Panc1 (cell line): ENCODE data around the gene IFNA1. TPM values are rescaled to one million over a fixed set of nuclear protein-coding genes. Genes with fewer than 3 reads are reported as not detected.

ENCODE experiments used
- ATAC-seq: fragments of 200-7000 bp; cut with Tn5 transposase; 2 replicates; pipeline ENCODE4 v1.9.1; 2020; ENCODE audit warnings: mild to moderate bottlenecking, moderate library complexity
- BruUV-seq: library from RNA; stranded (reverse); fragments of 400-500 nt; replicated peaks from 2 replicates; lab custom pipeline; 2021; lab: Mats Ljungman, UMichigan
- CTCF ChIA-PET: fragments of 300-600 bp; sonication (Branson Sonifier 250); formaldehyde crosslinking; loops from one replicate; lab custom pipeline; 2022; ENCODE audit warnings: antibody characterized with exemption; lab: Charles Lee
- POLR2A ChIA-PET: fragments of 300-600 bp; sonication (Branson Sonifier 250); formaldehyde crosslinking; loops from one replicate; lab custom pipeline; 2022; ENCODE audit warnings: antibody characterized with exemption; lab: Charles Lee
- DNase-seq: peaks from one replicate; pipeline ENCODE4 v3.0.0-alpha.2; 2010; ENCODE audit warnings: low read depth, low spot score
- H3K27ac ChIP-seq: 2 replicates; pipeline ENCODE4 v1.5.1; 2011; ENCODE audit warnings: mild to moderate bottlenecking, low read length, inconsistent platforms
- H3K27me3 ChIP-seq: fragments of 200-500 bp; sonication (Bioruptor generic); 2 replicates; pipeline ENCODE4 v1.6.0; 2014; ENCODE audit warnings: low read length, inconsistent platforms; ENCODE audit not compliant: control insufficient read depth, insufficient read depth
- H3K36me3 ChIP-seq: fragments of 200-500 bp; sonication (Bioruptor generic); 2 replicates; pipeline ENCODE4 v1.5.1; 2014; ENCODE audit warnings: inconsistent platforms, mild to moderate bottlenecking, low read length, moderate library complexity; ENCODE audit not compliant: control insufficient read depth, insufficient read depth
- H3K4me1 ChIP-seq: 2 replicates; pipeline ENCODE4 v1.5.1; 2011; ENCODE audit warnings: inconsistent platforms, mild to moderate bottlenecking, low read length, moderate library complexity; ENCODE audit not compliant: control insufficient read depth, insufficient read depth
- H3K4me3 ChIP-seq, 2 experiments: 2 replicates each; pipeline ENCODE4 v1.5.1; 2011 to 2012; ENCODE audit warnings: low read depth in 2 of 2, low read length in 2 of 2, mild to moderate bottlenecking in 2 of 2, inconsistent platforms in 1 of 2, moderate library complexity in 1 of 2
- H3K9me3 ChIP-seq: fragments of 200-500 bp; sonication (Bioruptor generic); 2 replicates; pipeline ENCODE4 v1.5.1; 2014; ENCODE audit warnings: low read depth, mild to moderate bottlenecking, inconsistent platforms, low read length, moderate library complexity; ENCODE audit not compliant: control insufficient read depth, insufficient read depth
- CTCF ChIP-seq: fragments of 450-650 bp; IDR thresholded peaks from 2 replicates; pipeline ENCODE4 v1.5.1; 2017; ENCODE audit warnings: mild to moderate bottlenecking
- POLR2AphosphoS5 ChIP-seq: IDR thresholded peaks from 2 replicates; pipeline ENCODE4 v1.6.1; 2012; ENCODE audit warnings: mild to moderate bottlenecking, low read depth, low read length, moderate library complexity
- REST ChIP-seq, 2 experiments: IDR thresholded peaks; 2 replicates each; pipeline ENCODE4 v1.6.1; 2011 to 2012; ENCODE audit warnings: low read depth in 2 of 2, control low read depth in 1 of 2, low read length in 1 of 2, mild to moderate bottlenecking in 1 of 2, moderate library complexity in 1 of 2; ENCODE audit not compliant: insufficient read depth in 1 of 2
- SIN3A ChIP-seq: IDR thresholded peaks from 2 replicates; pipeline ENCODE4 v1.6.1; 2012; ENCODE audit warnings: low read depth, mild to moderate bottlenecking, low read length, moderate library complexity, borderline replicate concordance; ENCODE audit not compliant: insufficient read depth
- TCF7L2 ChIP-seq: IDR thresholded peaks from 2 replicates; pipeline ENCODE4 v1.6.1; 2011; ENCODE audit warnings: mild to moderate bottlenecking, low read depth, low read length, inconsistent platforms
- in situ Hi-C: cut with HindIII; loops from 2 replicates; pipeline ENCODE4 v1.10.0; 2016; ENCODE audit warnings: low sequenced_read_pairs, low pct_unique_long_range_greater_than_20kb
- intact Hi-C: fragments of 100-400 bp; cut with micrococcal nuclease; formaldehyde crosslinking; loops from one replicate; pipeline ENCODE4 v1.10.0; 2022; ENCODE audit not compliant: unreplicated experiment
- total RNA-seq: library from RNA; stranded (reverse); gene quantifications from one replicate; pipeline ENCODE4 v1.2.1, GENCODE V29; 2021; ENCODE audit not compliant: unreplicated experiment

The IFNA1 gene
- total RNA-seq, 1 experiment from 2014 or later: not detected

DNA sequence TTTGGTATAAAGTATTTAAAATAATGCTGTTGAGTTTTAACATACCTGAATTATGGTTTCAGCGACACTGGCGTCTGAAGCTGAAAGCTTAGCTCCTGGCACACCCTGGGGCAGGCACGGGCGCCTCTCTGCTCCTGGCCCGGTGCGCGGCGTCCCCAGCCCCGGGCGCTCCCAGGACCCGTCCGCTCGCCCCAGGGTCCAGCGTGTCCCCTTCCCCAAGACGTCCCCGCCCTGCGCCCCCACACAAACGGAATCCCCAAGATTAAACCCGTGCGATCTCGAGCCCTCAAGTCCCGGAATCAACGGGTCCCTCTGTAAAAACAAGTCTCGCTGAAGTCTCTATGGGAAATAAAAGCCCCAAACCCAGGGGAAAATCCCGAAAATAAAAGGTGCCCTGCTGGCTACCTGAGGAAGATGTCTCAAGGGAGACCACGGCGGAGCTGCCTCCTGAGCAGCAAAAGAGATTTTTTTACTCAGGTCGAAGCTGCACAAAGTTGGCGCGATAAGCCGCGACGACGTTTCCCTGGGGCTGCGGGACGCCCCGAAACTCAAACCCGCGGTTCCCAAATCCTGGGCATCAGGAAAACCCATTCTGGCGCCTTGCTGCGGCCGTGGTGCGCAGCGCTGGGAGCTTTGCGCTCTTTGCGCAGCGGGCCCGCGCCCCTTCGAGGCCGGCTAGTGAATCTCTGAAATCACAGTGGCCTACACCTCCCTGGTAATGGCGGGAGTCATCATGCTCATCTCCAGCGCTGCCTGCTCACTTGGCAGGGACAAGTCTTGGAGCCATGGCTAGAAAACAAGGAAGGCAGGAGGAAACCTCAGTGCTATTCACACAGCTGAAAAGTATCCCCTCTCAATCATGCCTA lies 37.6 kb upstream of the IFNA1 start:
- no peak for DNase-seq
- in situ Hi-C loops: no loop called here
- BruUV-seq: no TSS peak
- peak; percentile 84 for ATAC-seq
- no peak overlapping the region for H3K27ac ChIP-seq
- ChIA-PET CTCF (no interaction called here), POLR2A (no interaction called here)
- TF ChIP-seq TCF7L2 (no peak), POLR2AphosphoS5 (no peak), REST (IDR thresholded peaks at IDR 0.05; ENCODE audit: insufficient read depth in 1 of 2, low read depth in 2 of 2, low read length in 1 of 2) (no peak), SIN3A (no peak), CTCF (no peak)
- H3K4me3 ChIP-seq: peak overlapping the region; percentile 40 to 59
- intact Hi-C loops: no loop called here
- H3K27me3 ChIP-seq: no peaks in the 10 kb centered on the region
- no peaks in the 10 kb centered on the region for H3K4me1 ChIP-seq
- no peaks in the 10 kb centered on the region; the same call in 1 of the 2 replicates for H3K36me3 ChIP-seq
- no peaks in the 10 kb centered on the region for H3K9me3 ChIP-seq

DNA sequence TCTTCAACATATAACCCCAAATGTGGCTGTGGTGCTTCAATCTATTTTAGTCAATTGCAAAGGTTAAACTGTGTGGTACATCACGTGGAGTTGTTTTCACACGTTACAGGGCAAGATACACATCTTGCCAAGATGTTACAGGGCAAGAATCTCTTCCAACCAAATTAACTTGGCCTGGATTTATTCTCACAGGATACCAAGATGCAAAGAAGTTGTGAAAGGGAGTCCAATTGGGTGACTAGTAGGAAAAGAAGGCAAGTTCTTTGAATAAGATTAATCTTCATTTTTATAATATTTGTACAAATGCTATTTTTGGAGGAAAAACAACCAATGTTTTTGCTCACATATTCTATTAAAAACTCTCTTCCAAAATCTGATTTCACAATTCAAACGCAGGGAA lies 36.1 kb upstream of the IFNA1 start:
- Histone ChIP-seq H3K27me3 (no peaks in the 10 kb centered on the region), H3K36me3 (no peaks in the 10 kb centered on the region; the same call in 1 of the 2 replicates), H3K4me1 (no peaks in the 10 kb centered on the region), H3K4me3 (no peak overlapping the region), H3K27ac (no peak overlapping the region), H3K9me3 (no peaks in the 10 kb centered on the region)
- TF ChIP-seq POLR2AphosphoS5 (no peak), REST (IDR thresholded peaks at IDR 0.05; ENCODE audit: insufficient read depth in 1 of 2, low read depth in 2 of 2, low read length in 1 of 2) (no peak), CTCF (no peak), SIN3A (no peak), TCF7L2 (no peak)
- in situ Hi-C loops: no loop called here
- POLR2A ChIA-PET: no interaction called here
- BruUV-seq: no TSS peak
- DNase-seq (no peak), ATAC-seq (no peak)
- intact Hi-C loops: no loop called here
- CTCF ChIA-PET: no interaction called here
